HEK293T (cell line): ENCODE data around the gene TUBA8.

ENCODE experiments used
- CTBP1 ChIP-seq: fragments of 450-650 bp; IDR thresholded peaks from 2 replicates; pipeline ENCODE4 v1.6.1; 2016; ENCODE audit warnings: borderline replicate concordance
- FOXK2 ChIP-seq: fragments of 450-650 bp; IDR thresholded peaks from 2 replicates; pipeline ENCODE4 v1.6.1; 2016; ENCODE audit warnings: mild to moderate bottlenecking
- PKNOX1 ChIP-seq: fragments of 450-650 bp; IDR thresholded peaks from 2 replicates; pipeline ENCODE4 v1.6.1; 2016

- TF ChIP-seq PKNOX1 = no peak
- TF ChIP-seq CTBP1 = no peak
- TF ChIP-seq FOXK2 = no peak
Observed at GRCh38 chr22:18111759-18112330, 1.2 kb downstream of the TUBA8 start.
